Measurements from ENCODE around the gene ZDHHC12. TPM values are rescaled to one million over a fixed set of nuclear protein-coding genes. Genes with fewer than 3 reads are reported as not detected.

The ZDHHC12 gene
- total and polyA plus RNA-seq, 2 of the 8 experiments (the other 6 are each of a cell fraction or from before 2014, with no cell fraction given): 35.0 to 93.8 TPM

- no peak overlapping the region for H3K4me2 ChIP-seq (ENCODE audit: insufficient read depth in 1 of 2, low read depth in 2 of 2, low read length in 2 of 2)
- peaks cover 5% of the 10 kb centered on the region; the same call in 1 of the 2 replicates for H3K79me1 ChIP-seq (ENCODE audit: low read depth, low read length)
- H3K27ac ChIP-seq (ENCODE audit: low read depth, low read length): no peak overlapping the region
- H3K9ac ChIP-seq (replicated peaks in 1 of 4; ENCODE audit: extremely low read depth in 1 of 4, low read depth in 3 of 4, low read length in 3 of 4): peak overlapping the region in 1 of 4 experiments; percentile 6; a peak in 2 of 7 replicates
- no peaks in the 10 kb centered on the region for H3K79me2 ChIP-seq (ENCODE audit: control insufficient read depth in 1 of 2, insufficient read depth in 2 of 2, low read length in 2 of 2)
- H2AFZ ChIP-seq (ENCODE audit: low read length): no peak overlapping the region
- H3K23ac ChIP-seq (ENCODE audit: insufficient read length): no peak overlapping the region
- no peak overlapping the region for H4K8ac ChIP-seq (ENCODE audit: extremely low read depth, insufficient read depth, low read length)
- H3K4me1 ChIP-seq (replicated peaks in 1 of 4; ENCODE audit: control insufficient read depth in 3 of 4, insufficient read depth in 4 of 4, low read length in 3 of 4): peaks cover 0 to 3% (median 0%) of the 10 kb centered on the region in 4 experiments; a peak in 3 of 7 replicates
- no peaks in the 10 kb centered on the region for H3K27me3 ChIP-seq (replicated peaks in 1 of 4; ENCODE audit: control insufficient read depth in 3 of 4, extremely low read depth in 1 of 4, insufficient read depth in 3 of 4, low read length in 3 of 4)
- no peak overlapping the region for H3K4ac ChIP-seq (replicated peaks; ENCODE audit: insufficient read length, low read depth, low read length)
- WGBS, 2 experiments (ENCODE audit: extremely low coverage in 1 of 2, insufficient coverage in 1 of 2, insufficient read length in 1 of 2, insufficient replicate concordance in 2 of 2, low coverage in 1 of 2, low lambda C conversion rate in 2 of 2, missing lambda C conversion rate in 1 of 2): 95% methylated on average over 5 of the region's 5 CpGs; no CpG with 5 or more reads in 1 of the 2 experiments
- H3K23me2 ChIP-seq (ENCODE audit: low read depth, low read length): peaks cover 7% of the 10 kb centered on the region
- H2BK12ac ChIP-seq (ENCODE audit: low read depth, low read length): peak overlapping the region; percentile 75; the same call in 1 of the 2 replicates
- no peaks in the 10 kb centered on the region for H3K9me3 ChIP-seq (ENCODE audit: insufficient read depth in 2 of 2, low read depth in 1 of 2, low read length in 1 of 2)
- CTCF ChIA-PET (ENCODE audit: partially characterized antibody): interaction anchor here (0.6 to 1.3 kb wide), 3 partner anchors 15 to 154 kb away, joined by 3 read pairs; partner anchors contain the start of genes KYAT1 and PKN3
- POLR2A ChIA-PET (ENCODE audit: partially characterized antibody): interaction anchor here (0.9 to 1.8 kb wide), 4 partner anchors 20 to 45 kb away, joined by 3 to 4 read pairs (median 3); no protein-coding TSS in a partner anchor
- H4K20me1 ChIP-seq (replicated peaks in 1 of 2; ENCODE audit: control insufficient read depth in 1 of 2, insufficient read depth in 2 of 2, low read length in 2 of 2): no peaks in the 10 kb centered on the region
- DNase-seq (ENCODE audit: low read depth in 1 of 2, low spot score in 2 of 2): no peak
- no peak overlapping the region for H2BK5ac ChIP-seq (ENCODE audit: low read depth, low read length)
- no peak overlapping the region for H4K5ac ChIP-seq (ENCODE audit: insufficient read length, low read depth, low read length)
- no peak overlapping the region for H3K18ac ChIP-seq (ENCODE audit: extremely low read depth, low read length)
- peaks cover 0 to 2% (median under 1%) of the 10 kb centered on the region in 4 experiments; a peak in 1 of 8 replicates for H3K36me3 ChIP-seq (ENCODE audit: control insufficient read depth in 2 of 4, insufficient read depth in 4 of 4, low read length in 3 of 4)
- peak overlapping the region; percentile 46; the same call in 1 of the 2 replicates for H2BK15ac ChIP-seq (ENCODE audit: low read length)
- no peak overlapping the region for H3K4me3 ChIP-seq (ENCODE audit: extremely low read depth in 1 of 4, insufficient read depth in 2 of 4, low read depth in 3 of 4, low read length in 4 of 4)
- H4K91ac ChIP-seq (replicated peaks; ENCODE audit: insufficient read length, low read length): peak overlapping the region; percentile 84
- no peak overlapping the region for H3K56ac ChIP-seq (replicated peaks; ENCODE audit: insufficient read length, low read depth, low read length)
- no peak overlapping the region for H3K14ac ChIP-seq (ENCODE audit: insufficient read length)
- FAIRE-seq: no peak
- no peak overlapping the region for H2BK20ac ChIP-seq (ENCODE audit: low read length)
- H2BK120ac ChIP-seq (replicated peaks; ENCODE audit: low read depth, low read length): no peak overlapping the region
- H2AK5ac ChIP-seq (ENCODE audit: low read depth, low read length): peak overlapping the region; percentile 93; the same call in 1 of the 2 replicates
- TF ChIP-seq KDM4A (IDR thresholded peaks at IDR 0.05; ENCODE audit: low read depth, low read length, severe bottlenecking) (no peak), KDM1A (IDR thresholded peaks at IDR 0.05; ENCODE audit: borderline replicate concordance, low read length) (no peak), RNF2 (IDR thresholded peaks at IDR 0.05; ENCODE audit: borderline replicate concordance, low read depth, low read length, missing control alignments, poor library complexity, severe bottlenecking) (no peak), RXRA (IDR thresholded peaks at IDR 0.05; ENCODE audit: insufficient read depth, low read depth, low read length) (no peak), SRF (IDR thresholded peaks at IDR 0.05; ENCODE audit: low read depth, low read length) (no peak), POLR2A (IDR thresholded peaks at IDR 0.05; ENCODE audit: control extremely low read depth in 1 of 2, low read depth in 2 of 2, low read length in 2 of 2) (no peak), ATF2 (IDR thresholded peaks at IDR 0.05; ENCODE audit: low read length) (no peak), MAX (IDR thresholded peaks at IDR 0.05) (no peak), RAD21 (IDR thresholded peaks at IDR 0.05 in 1 of 2, conservative IDR thresholded peaks at IDR 0.05 in 1 of 2; ENCODE audit: low read depth in 2 of 2, low read length in 2 of 2) (no peak)
Observed at GRCh38 chr9:128727640-128728248, 3.8 kb upstream of the ZDHHC12 start.

All from H1 (cell line).